HS-5 (cell line): ENCODE data around the gene SMARCC2.

ENCODE experiments used
- DNase-seq: peaks from one replicate; pipeline ENCODE4 v3.0.0-alpha.2; 2012; ENCODE audit warnings: low read depth

The SMARCC2 gene

GRCh38 chr12:56152132-56152755, 37.0 kb downstream of the SMARCC2 start, which contains the start of gene MYL6B:
Gene MYL6B (plus strand): TSS chr12:56152587. CDS start chr12:56153919, 1,332 bp downstream.
- DNase-seq: peak; percentile 69

- DNase-seq: no peak
These were observed 37.6 kb downstream of the SMARCC2 start for GRCh38 chr12:56151672-56152131.

- no peak for DNase-seq
These were observed 38.7 kb downstream of the SMARCC2 start for GRCh38 chr12:56150563-56150962.

GRCh38 chr12:56146492-56147460, 42.5 kb downstream of the SMARCC2 start:
- DNase-seq: no peak

GRCh38 chr12:56145217-56145616, 44.1 kb downstream of the SMARCC2 start:
- DNase-seq: no peak

- DNase-seq: no peak
These were observed 45.4 kb downstream of the SMARCC2 start for GRCh38 chr12:56143870-56144269.

- DNase-seq: no peak
These were observed 46.1 kb downstream of the SMARCC2 start for GRCh38 chr12:56143217-56143616.

- DNase-seq: no peak
These were observed 47.1 kb downstream of the SMARCC2 start for GRCh38 chr12:56141946-56142784.

- no peak for DNase-seq
These were observed 51.3 kb downstream of the SMARCC2 start for GRCh38 chr12:56137853-56138571.

GRCh38 chr12:56134897-56135296, 54.4 kb downstream of the SMARCC2 start:
- no peak for DNase-seq

- no peak for DNase-seq
These were observed 58.4 kb downstream of the SMARCC2 start for GRCh38 chr12:56130876-56131275.

GRCh38 chr12:56129942-56130495, 59.3 kb downstream of the SMARCC2 start:
- DNase-seq: no peak

GRCh38 chr12:56129206-56129941, 59.9 kb downstream of the SMARCC2 start:
- DNase-seq: no peak

GRCh38 chr12:56128670-56129205, 60.5 kb downstream of the SMARCC2 start:
- no peak for DNase-seq

GRCh38 chr12:56127888-56128669, 61.2 kb downstream of the SMARCC2 start, which contains the start of gene ESYT1:
Gene ESYT1 (plus strand): TSS chr12:56128267. CDS start chr12:56128320, 53 bp downstream.
- DNase-seq: peak; percentile 99

GRCh38 chr12:56127485-56127887, 61.8 kb downstream of the SMARCC2 start:
- DNase-seq: no peak

- no peak for DNase-seq
These were observed 62.5 kb downstream of the SMARCC2 start for GRCh38 chr12:56126732-56127239.

- DNase-seq: no peak
These were observed 65.2 kb downstream of the SMARCC2 start for GRCh38 chr12:56124133-56124532.

GRCh38 chr12:56122637-56123036, 66.6 kb downstream of the SMARCC2 start:
- DNase-seq: no peak
